PC-3 (cell line): ENCODE results near the gene DOCK1. TPM values are rescaled to one million over a fixed set of nuclear protein-coding genes. Genes with fewer than 3 reads are reported as not detected.

ENCODE experiments used
- ATAC-seq: fragments of 200-7000 bp; cut with Tn5 transposase; 2 replicates; pipeline ENCODE4 v1.9.1; 2020; ENCODE audit warnings: mild to moderate bottlenecking, moderate library complexity
- BruUV-seq: library from RNA; stranded (reverse); fragments of 400-500 nt; replicated peaks from 2 replicates; lab custom pipeline; 2021; lab: Mats Ljungman, UMichigan
- CTCF ChIA-PET: fragments of 300-600 bp; sonication (Branson Sonifier 250); formaldehyde crosslinking; loops from one replicate; lab custom pipeline; 2022; ENCODE audit warnings: antibody characterized with exemption; lab: Charles Lee
- POLR2A ChIA-PET: fragments of 300-600 bp; sonication (Branson Sonifier 250); formaldehyde crosslinking; loops from one replicate; lab custom pipeline; 2022; ENCODE audit warnings: antibody characterized with exemption; ENCODE audit not compliant: unreplicated experiment; lab: Charles Lee
- DNase-seq: peaks from one replicate; pipeline ENCODE4 v3.0.0-alpha.2; 2015
- H2AFZ ChIP-seq: fragments of 300-600 bp; sonication (generic); 2 replicates; pipeline ENCODE4 v1.6.0; 2016; ENCODE audit warnings: antibody characterized with exemption, low read length
- H3F3A ChIP-seq: fragments of 300-600 bp; sonication (generic); one replicate; pipeline ENCODE4 v1.6.0; 2017; ENCODE audit warnings: antibody characterized with exemption, low read length, control low read depth, mild to moderate bottlenecking; ENCODE audit not compliant: unreplicated experiment
- H3K27ac ChIP-seq: fragments of 300-600 bp; sonication (generic); 2 replicates; pipeline ENCODE4 v1.5.1; 2016; ENCODE audit warnings: mild to moderate bottlenecking, low read length
- H3K27me3 ChIP-seq: fragments of 300-600 bp; sonication (generic); 2 replicates; pipeline ENCODE4 v1.6.1; 2016; ENCODE audit warnings: low read length, mixed read lengths
- H3K36me3 ChIP-seq: fragments of 300-600 bp; sonication (generic); 2 replicates; pipeline ENCODE4 v1.6.1; 2016; ENCODE audit warnings: low read depth, mixed run types, low read length, mixed read lengths
- H3K4me1 ChIP-seq: fragments of 300-600 bp; sonication (generic); 2 replicates; pipeline ENCODE4 v1.5.1; 2016; ENCODE audit warnings: low read length; ENCODE audit not compliant: insufficient read depth
- H3K4me2 ChIP-seq: fragments of 300-600 bp; sonication (generic); 2 replicates; pipeline ENCODE4 v1.6.0; 2016; ENCODE audit warnings: low read length
- H3K4me3 ChIP-seq: fragments of 300-600 bp; sonication (generic); 2 replicates; pipeline ENCODE4 v1.5.1; 2016; ENCODE audit warnings: mild to moderate bottlenecking, low read length, mixed read lengths
- H3K79me2 ChIP-seq: fragments of 300-600 bp; sonication (generic); 2 replicates; pipeline ENCODE4 v1.6.1; 2017; ENCODE audit warnings: low read length, mixed read lengths
- H3K9ac ChIP-seq: fragments of 300-600 bp; sonication (generic); 2 replicates; pipeline ENCODE4 v1.6.0; 2016; ENCODE audit warnings: mild to moderate bottlenecking, low read length
- H3K9me2 ChIP-seq: fragments of 300-600 bp; sonication (generic); replicated peaks from 2 replicates; pipeline ENCODE4 v1.6.1; 2016; ENCODE audit warnings: mixed run types, low read length, mixed read lengths
- H3K9me3 ChIP-seq: fragments of 300-600 bp; sonication (generic); 2 replicates; pipeline ENCODE4 v1.6.1; 2016; ENCODE audit warnings: low read length, mixed read lengths
- H4K20me1 ChIP-seq: fragments of 300-600 bp; sonication (generic); 2 replicates; pipeline ENCODE4 v1.6.1; 2016; ENCODE audit warnings: low read length, mixed read lengths
- EZH2 ChIP-seq: fragments of 300-600 bp; sonication (generic); IDR thresholded peaks from one replicate; pipeline ENCODE4 v1.6.1; 2017; ENCODE audit warnings: antibody characterized with exemption, mild to moderate bottlenecking, low read length; ENCODE audit not compliant: unreplicated experiment
- EZH2phosphoT487 ChIP-seq: fragments of 300-600 bp; sonication (generic); IDR thresholded peaks from 2 replicates; pipeline ENCODE4 v1.6.1; 2018; ENCODE audit warnings: mild to moderate bottlenecking, antibody characterized with exemption, low read length, borderline replicate concordance
- intact Hi-C: fragments of 100-400 bp; cut with micrococcal nuclease; formaldehyde crosslinking; loops from 2 replicates; pipeline ENCODE4 v1.9.0; 2023
- total RNA-seq: library from RNA; depleted of rRNA; stranded (reverse); fragments of >200 nt; gene quantifications from 2 replicates; pipeline ENCODE4 v1.2.3, GENCODE V29; 2014
- TF ChIP-seq, protein P1 (sequence below): fragments of 300-600 bp; sonication (generic); conservative IDR thresholded peaks from 2 replicates; pipeline ENCODE4 v1.5.1; 2017; ENCODE audit warnings: antibody characterized with exemption, low read depth, mild to moderate bottlenecking, low read length

DOCK1 gene
- total RNA-seq, 1 experiment from 2014 or later = 34.3 TPM

DNA sequence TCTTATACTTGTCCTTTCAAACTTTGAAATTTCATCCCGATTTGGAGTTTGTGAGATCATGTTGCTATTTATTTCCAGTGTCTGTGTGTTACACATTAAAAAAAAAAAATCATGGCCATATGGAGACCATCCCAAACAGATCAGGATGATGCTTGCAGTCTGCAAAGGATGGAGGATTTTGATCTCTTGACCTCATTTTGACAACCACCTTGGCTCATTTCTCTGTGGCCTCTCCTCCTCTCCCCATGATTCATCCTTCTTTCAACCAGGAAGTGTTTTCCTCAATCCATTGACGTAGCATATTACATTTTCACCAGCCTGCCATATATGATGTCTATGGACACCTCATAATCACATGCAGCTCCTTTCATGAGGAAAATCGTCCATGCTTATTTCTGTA is 360.1 kb downstream of the DOCK1 start:
- no peak overlapping the region for H3K4me3 ChIP-seq
- no peak overlapping the region for H3K9ac ChIP-seq
- no peaks in the 10 kb centered on the region for H3K9me3 ChIP-seq
- no peak for DNase-seq
- TF ChIP-seq EZH2 = no peak
- TF ChIP-seq, protein P1, sequence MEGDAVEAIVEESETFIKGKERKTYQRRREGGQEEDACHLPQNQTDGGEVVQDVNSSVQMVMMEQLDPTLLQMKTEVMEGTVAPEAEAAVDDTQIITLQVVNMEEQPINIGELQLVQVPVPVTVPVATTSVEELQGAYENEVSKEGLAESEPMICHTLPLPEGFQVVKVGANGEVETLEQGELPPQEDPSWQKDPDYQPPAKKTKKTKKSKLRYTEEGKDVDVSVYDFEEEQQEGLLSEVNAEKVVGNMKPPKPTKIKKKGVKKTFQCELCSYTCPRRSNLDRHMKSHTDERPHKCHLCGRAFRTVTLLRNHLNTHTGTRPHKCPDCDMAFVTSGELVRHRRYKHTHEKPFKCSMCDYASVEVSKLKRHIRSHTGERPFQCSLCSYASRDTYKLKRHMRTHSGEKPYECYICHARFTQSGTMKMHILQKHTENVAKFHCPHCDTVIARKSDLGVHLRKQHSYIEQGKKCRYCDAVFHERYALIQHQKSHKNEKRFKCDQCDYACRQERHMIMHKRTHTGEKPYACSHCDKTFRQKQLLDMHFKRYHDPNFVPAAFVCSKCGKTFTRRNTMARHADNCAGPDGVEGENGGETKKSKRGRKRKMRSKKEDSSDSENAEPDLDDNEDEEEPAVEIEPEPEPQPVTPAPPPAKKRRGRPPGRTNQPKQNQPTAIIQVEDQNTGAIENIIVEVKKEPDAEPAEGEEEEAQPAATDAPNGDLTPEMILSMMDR = no peak
- no peak for TF ChIP-seq EZH2phosphoT487
- H3K27me3 ChIP-seq = no peaks in the 10 kb centered on the region
- H4K20me1 ChIP-seq = no peaks in the 10 kb centered on the region
- no peaks in the 10 kb centered on the region for H3K4me1 ChIP-seq
- H3K4me2 ChIP-seq = no peak overlapping the region
- no peak for ATAC-seq
- H3K36me3 ChIP-seq = no peaks in the 10 kb centered on the region
- no peak overlapping the region for H2AFZ ChIP-seq
- ChIA-PET POLR2A (no interaction called here), CTCF (no interaction called here)
- H3K9me2 ChIP-seq = no peaks in the 10 kb centered on the region
- intact Hi-C loops = no loop called here
- H3K79me2 ChIP-seq = no peaks in the 10 kb centered on the region
- no peak overlapping the region for H3K27ac ChIP-seq
- H3F3A ChIP-seq = no peaks in the 10 kb centered on the region
- no TSS peak for BruUV-seq

DNA sequence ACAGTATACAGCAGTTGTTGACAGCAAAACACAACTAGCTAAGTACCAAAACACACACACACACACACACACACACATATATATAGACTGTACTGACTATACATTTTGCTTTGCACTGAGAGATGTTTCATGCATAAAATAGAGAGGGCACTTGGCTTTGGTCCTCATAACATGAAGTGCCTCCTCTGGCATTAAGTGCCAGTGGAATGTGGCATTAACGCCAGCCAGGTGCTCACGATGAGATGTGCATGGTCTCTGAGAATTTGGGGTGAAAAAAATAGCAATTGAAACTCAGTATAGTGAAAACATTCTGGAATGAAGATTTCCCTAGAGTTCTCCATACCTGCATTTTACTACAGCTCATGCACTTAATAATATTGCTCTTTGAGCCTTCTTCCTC is 361.2 kb downstream of the DOCK1 start:
- ChIA-PET POLR2A (no interaction called here), CTCF (no interaction called here)
- no peaks in the 10 kb centered on the region for H4K20me1 ChIP-seq
- no peaks in the 10 kb centered on the region for H3K79me2 ChIP-seq
- ATAC-seq (no peak), DNase-seq (no peak)
- no peaks in the 10 kb centered on the region for H3K9me2 ChIP-seq
- no peak overlapping the region for H3K4me3 ChIP-seq
- H3K4me1 ChIP-seq = no peaks in the 10 kb centered on the region
- no peaks in the 10 kb centered on the region for H3K36me3 ChIP-seq
- H3F3A ChIP-seq = no peaks in the 10 kb centered on the region
- H3K27me3 ChIP-seq = no peaks in the 10 kb centered on the region
- TF ChIP-seq EZH2 = no peak
- TF ChIP-seq EZH2phosphoT487 = no peak
- TF ChIP-seq, protein P1 = no peak
- intact Hi-C loops = no loop called here
- no peak overlapping the region for H3K27ac ChIP-seq
- no peak overlapping the region for H2AFZ ChIP-seq
- no peak overlapping the region for H3K9ac ChIP-seq
- H3K9me3 ChIP-seq = no peaks in the 10 kb centered on the region
- no peak overlapping the region for H3K4me2 ChIP-seq
- no TSS peak for BruUV-seq

DNA sequence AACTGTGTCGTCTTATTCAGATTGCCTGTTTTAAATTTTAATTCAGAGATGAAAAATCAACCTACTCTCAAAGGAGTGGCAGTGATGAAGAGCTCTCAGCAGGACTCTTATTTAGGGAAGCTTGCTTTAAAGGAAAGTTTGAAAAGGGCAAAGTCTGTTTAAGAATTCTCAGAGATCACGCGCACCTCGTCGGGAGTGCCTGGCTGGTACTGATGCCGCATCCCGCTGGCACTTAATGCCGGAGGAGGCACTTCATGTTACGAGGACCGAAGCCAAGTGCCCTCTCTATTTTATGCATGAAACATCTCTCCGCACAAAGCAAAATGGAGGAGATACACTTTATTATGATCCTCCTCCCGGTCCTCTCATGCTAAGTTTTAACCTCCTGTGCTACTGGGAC is 362.2 kb downstream of the DOCK1 start:
- Histone ChIP-seq H3F3A (no peaks in the 10 kb centered on the region), H3K4me3 (no peak overlapping the region), H3K9me3 (no peaks in the 10 kb centered on the region), H4K20me1 (no peaks in the 10 kb centered on the region), H3K4me1 (no peaks in the 10 kb centered on the region), H3K4me2 (no peak overlapping the region), H3K27me3 (no peaks in the 10 kb centered on the region), H3K27ac (no peak overlapping the region), H3K9me2 (no peaks in the 10 kb centered on the region), H2AFZ (no peak overlapping the region), H3K36me3 (no peaks in the 10 kb centered on the region), H3K9ac (no peak overlapping the region), H3K79me2 (no peaks in the 10 kb centered on the region)
- intact Hi-C loops = no loop called here
- TF ChIP-seq EZH2 = no peak
- TF ChIP-seq EZH2phosphoT487 = no peak
- TF ChIP-seq, protein P1 = no peak
- DNase-seq (no peak), ATAC-seq (no peak)
- no TSS peak for BruUV-seq
- ChIA-PET POLR2A (no interaction called here), CTCF (no interaction called here)
